ENCODE data around the gene SUGP1. TPM values are rescaled to one million over a fixed set of nuclear protein-coding genes. Genes with fewer than 3 reads are reported as not detected.

Gene SUGP1
- total RNA-seq, 1 donor from 2014 or later, result 73.0 TPM

DNA sequence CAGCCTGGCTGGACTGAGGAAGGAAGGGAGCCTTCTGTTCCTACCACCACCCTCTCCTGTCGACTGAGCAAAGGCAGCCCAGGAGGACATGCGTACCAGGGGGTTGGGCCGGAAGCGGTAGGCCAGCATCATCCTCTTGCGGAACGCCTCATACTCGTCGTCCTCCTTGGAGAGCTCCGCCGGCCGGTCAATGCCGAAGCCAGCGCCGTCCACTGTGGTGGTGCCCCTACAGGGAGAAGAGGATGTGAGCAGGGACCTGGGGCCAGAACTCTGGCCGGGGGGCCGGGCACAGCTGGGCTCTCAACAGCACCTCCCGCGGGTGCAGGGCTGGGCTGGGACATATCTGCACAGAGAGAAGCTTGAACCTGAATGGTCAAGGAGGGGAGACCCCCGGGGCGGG is 43.5 kb downstream of the SUGP1 start:
- no peak for DNase-seq
- POLR2A ChIA-PET, result no interaction called here
- H3K27me3 Mint-ChIP-seq, result peaks cover 17% of the 10 kb centered on the region
- intact Hi-C loops (cut with micrococcal nuclease), result no loop called here
- peaks cover 3% of the 10 kb centered on the region for H3K4me1 Mint-ChIP-seq
- H3K27ac Mint-ChIP-seq, result no peak overlapping the region
- H3K36me3 Mint-ChIP-seq (ENCODE audit: low read depth), result peaks cover 56% of the 10 kb centered on the region
- TF ChIP-seq, protein P1, sequence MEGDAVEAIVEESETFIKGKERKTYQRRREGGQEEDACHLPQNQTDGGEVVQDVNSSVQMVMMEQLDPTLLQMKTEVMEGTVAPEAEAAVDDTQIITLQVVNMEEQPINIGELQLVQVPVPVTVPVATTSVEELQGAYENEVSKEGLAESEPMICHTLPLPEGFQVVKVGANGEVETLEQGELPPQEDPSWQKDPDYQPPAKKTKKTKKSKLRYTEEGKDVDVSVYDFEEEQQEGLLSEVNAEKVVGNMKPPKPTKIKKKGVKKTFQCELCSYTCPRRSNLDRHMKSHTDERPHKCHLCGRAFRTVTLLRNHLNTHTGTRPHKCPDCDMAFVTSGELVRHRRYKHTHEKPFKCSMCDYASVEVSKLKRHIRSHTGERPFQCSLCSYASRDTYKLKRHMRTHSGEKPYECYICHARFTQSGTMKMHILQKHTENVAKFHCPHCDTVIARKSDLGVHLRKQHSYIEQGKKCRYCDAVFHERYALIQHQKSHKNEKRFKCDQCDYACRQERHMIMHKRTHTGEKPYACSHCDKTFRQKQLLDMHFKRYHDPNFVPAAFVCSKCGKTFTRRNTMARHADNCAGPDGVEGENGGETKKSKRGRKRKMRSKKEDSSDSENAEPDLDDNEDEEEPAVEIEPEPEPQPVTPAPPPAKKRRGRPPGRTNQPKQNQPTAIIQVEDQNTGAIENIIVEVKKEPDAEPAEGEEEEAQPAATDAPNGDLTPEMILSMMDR (IDR thresholded peaks at IDR 0.05), result no peak
- H3K4me3 Mint-ChIP-seq, result no peak overlapping the region
- no peaks in the 10 kb centered on the region for H3K9me3 Mint-ChIP-seq
- ATAC-seq (ENCODE audit: low read depth), result no peak
- CTCF ChIA-PET, result no interaction called here

DNA sequence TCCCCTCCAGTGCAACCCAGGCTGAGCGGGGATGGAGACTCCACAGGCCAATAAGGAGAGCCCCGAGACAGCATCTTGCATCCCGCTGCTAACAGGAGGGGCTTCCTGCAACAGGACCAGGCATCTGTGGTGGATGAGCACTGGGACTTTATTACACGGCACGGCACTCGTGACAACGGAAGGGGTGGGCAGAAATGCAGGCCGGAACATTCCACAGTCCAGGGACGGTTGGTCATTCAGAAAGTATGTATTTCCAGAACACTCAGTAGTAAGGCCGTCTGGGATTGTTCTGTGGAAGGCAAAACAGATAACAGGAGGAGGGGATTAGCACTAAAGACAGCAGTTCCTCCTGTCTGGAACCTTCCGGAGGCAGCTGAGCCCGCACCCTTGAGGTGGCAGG is 43.9 kb downstream of the SUGP1 start:
- Mint-ChIP-seq H3K9me3 (no peaks in the 10 kb centered on the region), H3K36me3 (ENCODE audit: low read depth) (peaks cover 51% of the 10 kb centered on the region), H3K4me1 (peaks cover 3% of the 10 kb centered on the region), H3K27me3 (peaks cover 19% of the 10 kb centered on the region), H3K4me3 (no peak overlapping the region), H3K27ac (no peak overlapping the region)
- DNase-seq, result no peak
- CTCF ChIA-PET, result no interaction called here
- intact Hi-C loops (cut with micrococcal nuclease), result no loop called here
- POLR2A ChIA-PET, result no interaction called here
- no peak for ATAC-seq (ENCODE audit: low read depth)
- TF ChIP-seq, protein P1 (IDR thresholded peaks at IDR 0.05), result no peak

DNA sequence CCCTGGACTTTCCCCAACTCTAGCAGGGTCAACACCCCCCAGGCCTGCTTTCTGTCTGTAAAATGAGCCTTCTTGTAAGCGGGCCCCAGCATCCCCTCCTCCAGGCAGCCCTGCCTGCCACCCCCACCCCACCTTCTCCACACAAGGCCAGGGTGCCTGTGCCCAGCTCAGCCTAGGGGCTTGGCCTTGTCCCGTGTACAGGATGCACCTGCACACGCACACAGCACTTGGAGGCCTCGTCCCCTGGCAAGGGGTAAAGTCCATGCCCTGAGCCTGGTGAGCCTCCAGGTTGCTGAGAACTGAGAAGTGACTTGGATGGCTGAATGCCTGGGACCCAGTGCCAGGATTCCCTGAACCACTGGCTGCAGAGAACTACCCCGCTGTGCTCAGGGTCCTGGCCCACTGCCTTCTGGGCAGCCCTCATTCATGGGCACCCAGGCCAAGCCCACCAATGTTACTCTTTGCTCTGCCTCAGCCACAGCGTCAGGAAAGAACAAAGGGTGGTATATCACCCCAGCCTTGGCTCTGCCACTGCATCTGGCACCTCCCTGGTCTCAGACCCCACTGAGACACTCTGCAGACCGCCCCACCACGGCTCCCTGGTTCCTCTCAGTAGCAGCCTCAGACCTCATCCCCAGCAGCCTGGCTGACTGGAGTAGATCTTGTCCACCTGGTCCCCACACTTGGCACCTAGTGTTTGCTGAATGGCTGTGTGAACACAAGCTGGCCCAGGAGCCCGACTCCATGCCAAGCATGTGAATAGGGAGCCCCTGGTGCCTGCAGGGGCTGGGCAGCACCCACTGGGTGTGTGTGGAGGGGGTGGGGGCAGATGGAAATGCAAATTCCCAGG is 45.4 kb downstream of the SUGP1 start:
- intact Hi-C loops (cut with micrococcal nuclease), result no loop called here
- H3K4me3 Mint-ChIP-seq, result no peak overlapping the region
- no peak overlapping the region for H3K27ac Mint-ChIP-seq
- H3K36me3 Mint-ChIP-seq (ENCODE audit: low read depth), result peaks cover 39% of the 10 kb centered on the region
- H3K9me3 Mint-ChIP-seq, result no peaks in the 10 kb centered on the region
- TF ChIP-seq, protein P1 (IDR thresholded peaks at IDR 0.05), result no peak
- H3K4me1 Mint-ChIP-seq, result peaks cover 3% of the 10 kb centered on the region
- CTCF ChIA-PET, result no interaction called here
- POLR2A ChIA-PET, result interaction anchor here (1.0 kb wide), 1 partner anchor 10 kb away, joined by 8 read pairs; no protein-coding TSS in a partner anchor
- DNase-seq, result no peak
- peaks cover 19% of the 10 kb centered on the region for H3K27me3 Mint-ChIP-seq
- ATAC-seq (ENCODE audit: low read depth), result no peak

DNA sequence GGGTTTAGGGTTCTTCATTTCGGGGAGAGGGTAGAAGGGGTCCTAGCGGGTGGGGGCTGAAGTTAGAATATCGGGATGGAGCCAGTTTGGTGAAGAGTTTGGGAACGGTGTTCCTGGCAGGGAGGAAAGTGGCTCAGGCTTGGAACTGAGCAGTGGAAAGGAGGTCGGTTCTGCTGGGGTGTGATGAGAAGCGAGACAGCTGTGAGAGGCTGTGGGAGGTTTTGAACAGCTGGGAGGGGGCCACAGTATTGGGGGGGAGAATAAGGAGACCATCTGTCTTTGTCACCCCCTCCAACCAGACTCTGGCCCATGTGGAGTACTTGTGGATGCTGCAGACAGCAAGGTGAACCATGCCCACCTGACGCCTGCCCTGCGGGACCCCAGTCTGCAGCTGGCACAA is 46.2 kb downstream of the SUGP1 start:
- Mint-ChIP-seq H3K4me3 (no peak overlapping the region), H3K9me3 (no peaks in the 10 kb centered on the region), H3K36me3 (ENCODE audit: low read depth) (peaks cover 34% of the 10 kb centered on the region), H3K4me1 (peaks cover 3% of the 10 kb centered on the region), H3K27ac (no peak overlapping the region), H3K27me3 (peaks cover 19% of the 10 kb centered on the region)
- ChIA-PET POLR2A (no interaction called here), CTCF (no interaction called here)
- DNase-seq (no peak), ATAC-seq (ENCODE audit: low read depth) (no peak)
- intact Hi-C loops (cut with micrococcal nuclease), result no loop called here
- TF ChIP-seq, protein P1 (IDR thresholded peaks at IDR 0.05), result no peak

DNA sequence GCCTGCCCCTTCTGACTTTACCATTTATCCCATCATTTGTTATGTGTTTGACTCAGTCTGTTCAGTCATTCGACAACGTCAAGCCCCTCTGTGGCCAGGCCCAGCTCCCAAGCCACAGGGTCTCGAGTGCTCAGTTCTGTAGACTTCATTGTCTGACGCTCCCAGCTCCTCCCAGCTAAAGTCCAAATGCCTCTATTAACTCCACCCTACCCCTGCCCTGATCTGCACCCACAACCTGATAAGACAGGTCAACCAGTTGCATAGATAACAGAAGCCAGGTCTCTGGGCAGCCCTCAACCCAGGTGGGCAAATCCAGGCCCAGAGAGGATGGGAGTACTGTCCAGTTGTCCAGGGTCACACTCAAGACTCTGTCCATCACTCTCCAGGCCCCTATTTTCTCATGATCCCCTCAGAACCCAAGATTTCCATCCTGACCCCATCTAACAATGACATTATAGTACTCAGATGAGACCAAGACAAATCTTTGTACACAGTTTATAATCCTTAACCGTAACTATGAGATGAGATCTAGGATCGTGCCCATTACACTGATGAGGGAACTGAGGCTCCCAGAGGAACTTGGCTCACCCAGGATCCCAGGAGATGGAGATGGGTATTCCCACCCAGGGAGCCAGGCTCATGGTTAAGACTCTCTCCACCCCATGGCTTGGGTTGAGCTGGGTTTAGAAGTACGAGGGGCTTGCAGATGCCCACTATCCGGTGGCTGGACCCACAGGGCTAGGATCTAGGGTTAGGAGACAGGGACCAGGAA is 48.3 kb downstream of the SUGP1 start:
- Mint-ChIP-seq H3K4me3 (no peak overlapping the region), H3K27ac (no peak overlapping the region), H3K36me3 (ENCODE audit: low read depth) (peaks cover 16% of the 10 kb centered on the region), H3K9me3 (no peaks in the 10 kb centered on the region), H3K4me1 (peaks cover 3% of the 10 kb centered on the region), H3K27me3 (peaks cover 19% of the 10 kb centered on the region)
- CTCF ChIA-PET, result no interaction called here
- intact Hi-C loops (cut with micrococcal nuclease), result no loop called here
- POLR2A ChIA-PET, result interaction anchor here (0.6 kb wide), 2 partner anchors 10 to 207 kb away, joined by 6 to 8 read pairs; no protein-coding TSS in a partner anchor
- no peak for DNase-seq
- ATAC-seq (ENCODE audit: low read depth), result no peak
- TF ChIP-seq, protein P1 (IDR thresholded peaks at IDR 0.05), result no peak

All from activated B cell treated with CpG ODN at 0.5 μM for 24 hours (primary cell).